ENCODE results near the gene RABL6.
"Not testable (repeated sequence)": the region's sequence is repeated elsewhere in the genome, so short reads cannot be mapped to it uniquely, and the experiment has no call there.

DNA sequence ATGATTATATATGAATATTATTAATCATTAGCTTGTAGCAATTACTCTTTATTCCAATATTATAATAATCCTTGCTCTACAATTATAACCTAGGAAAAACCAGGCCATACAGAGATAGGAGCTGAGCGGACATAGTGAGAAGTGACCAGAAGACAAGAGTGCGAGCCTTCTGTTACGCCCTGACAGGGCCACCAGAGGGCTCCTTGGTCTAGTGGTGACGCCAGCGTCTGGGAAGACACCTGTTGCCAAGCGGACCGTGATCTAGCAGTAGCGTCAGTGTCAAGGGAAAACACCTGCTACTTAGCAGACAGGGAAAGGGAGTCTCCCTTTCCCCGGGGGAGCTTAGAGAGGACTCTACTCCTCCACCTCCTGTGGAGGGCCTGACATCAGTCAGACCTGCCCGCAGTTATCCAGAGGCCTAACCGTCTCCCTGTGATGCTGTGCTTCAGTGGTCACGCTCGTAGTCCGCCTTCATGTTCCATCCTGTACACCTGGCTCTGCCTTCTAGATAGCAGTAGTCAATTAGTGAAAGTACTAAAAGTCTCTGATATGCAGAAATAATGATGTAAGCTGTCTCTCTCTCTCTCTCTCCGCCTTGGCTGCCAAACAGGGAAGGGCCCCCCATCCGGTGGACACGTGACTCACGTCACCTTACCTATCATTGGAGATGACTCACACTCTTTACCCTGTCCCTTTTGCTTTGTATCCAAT, 41.2 kb upstream of the RABL6 start:
- TF ChIP-seq, protein P1, sequence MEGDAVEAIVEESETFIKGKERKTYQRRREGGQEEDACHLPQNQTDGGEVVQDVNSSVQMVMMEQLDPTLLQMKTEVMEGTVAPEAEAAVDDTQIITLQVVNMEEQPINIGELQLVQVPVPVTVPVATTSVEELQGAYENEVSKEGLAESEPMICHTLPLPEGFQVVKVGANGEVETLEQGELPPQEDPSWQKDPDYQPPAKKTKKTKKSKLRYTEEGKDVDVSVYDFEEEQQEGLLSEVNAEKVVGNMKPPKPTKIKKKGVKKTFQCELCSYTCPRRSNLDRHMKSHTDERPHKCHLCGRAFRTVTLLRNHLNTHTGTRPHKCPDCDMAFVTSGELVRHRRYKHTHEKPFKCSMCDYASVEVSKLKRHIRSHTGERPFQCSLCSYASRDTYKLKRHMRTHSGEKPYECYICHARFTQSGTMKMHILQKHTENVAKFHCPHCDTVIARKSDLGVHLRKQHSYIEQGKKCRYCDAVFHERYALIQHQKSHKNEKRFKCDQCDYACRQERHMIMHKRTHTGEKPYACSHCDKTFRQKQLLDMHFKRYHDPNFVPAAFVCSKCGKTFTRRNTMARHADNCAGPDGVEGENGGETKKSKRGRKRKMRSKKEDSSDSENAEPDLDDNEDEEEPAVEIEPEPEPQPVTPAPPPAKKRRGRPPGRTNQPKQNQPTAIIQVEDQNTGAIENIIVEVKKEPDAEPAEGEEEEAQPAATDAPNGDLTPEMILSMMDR (IDR thresholded peaks at IDR 0.05) = peak in 2 of 6 experiments; percentile 6 to 25
- not testable (repeated sequence) for TF ChIP-seq POLR2A (IDR thresholded peaks at IDR 0.05)

Data from esophagus squamous epithelium (tissue), 4 donors.